Fibroblast of lung (primary cell): Measurements from ENCODE around the gene TNNI3K.

Experiments
- EZH2 ChIP-seq: IDR thresholded peaks from 2 replicates; pipeline ENCODE4 v1.5.1; 2012; ENCODE audit warnings: low read length, control low read depth, mild to moderate bottlenecking; ENCODE audit errors: missing control alignments
- TF ChIP-seq, protein P1 (sequence below), 2 donors: IDR thresholded peaks in 1 of 2; conservative IDR thresholded peaks in 1 of 2; 1 replicate in 1 of 2; 2 replicates in 1 of 2; pipeline ENCODE4 v1.5.1; 2011 to 2012; ENCODE audit warnings: low read length in 2 of 2, control low read depth in 1 of 2, inconsistent platforms in 1 of 2, low read depth in 1 of 2, mild to moderate bottlenecking in 1 of 2

DNA sequence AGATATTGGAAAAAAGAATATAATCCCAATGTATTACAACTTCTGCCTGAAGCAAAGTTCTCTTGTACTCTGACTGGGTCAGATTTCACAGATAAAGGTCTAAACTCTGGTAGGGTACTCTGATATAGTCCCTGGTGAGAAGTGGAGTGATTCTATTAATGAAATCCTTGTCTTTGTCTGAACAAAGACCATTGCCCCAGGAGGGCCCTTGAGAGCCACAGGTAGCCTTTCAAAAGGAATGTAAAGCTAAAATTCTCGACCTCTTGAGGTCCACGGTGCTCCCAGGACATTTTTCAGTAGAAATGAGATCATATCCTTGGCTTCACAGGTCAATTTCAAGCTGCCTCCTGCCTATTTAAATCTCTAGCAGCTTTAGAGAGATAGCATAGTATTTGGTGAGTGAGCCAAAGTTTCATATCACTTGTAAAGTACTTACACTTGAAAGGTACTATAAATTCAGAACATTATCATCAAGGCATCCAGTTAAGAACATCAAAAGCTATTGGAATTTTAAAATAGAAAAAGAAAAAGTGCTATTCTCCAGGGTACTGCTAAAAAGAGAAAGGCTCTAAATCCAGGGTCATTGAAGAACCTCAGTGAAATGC, 10.1 kb downstream of the TNNI3K start:
- TF ChIP-seq, protein P1, sequence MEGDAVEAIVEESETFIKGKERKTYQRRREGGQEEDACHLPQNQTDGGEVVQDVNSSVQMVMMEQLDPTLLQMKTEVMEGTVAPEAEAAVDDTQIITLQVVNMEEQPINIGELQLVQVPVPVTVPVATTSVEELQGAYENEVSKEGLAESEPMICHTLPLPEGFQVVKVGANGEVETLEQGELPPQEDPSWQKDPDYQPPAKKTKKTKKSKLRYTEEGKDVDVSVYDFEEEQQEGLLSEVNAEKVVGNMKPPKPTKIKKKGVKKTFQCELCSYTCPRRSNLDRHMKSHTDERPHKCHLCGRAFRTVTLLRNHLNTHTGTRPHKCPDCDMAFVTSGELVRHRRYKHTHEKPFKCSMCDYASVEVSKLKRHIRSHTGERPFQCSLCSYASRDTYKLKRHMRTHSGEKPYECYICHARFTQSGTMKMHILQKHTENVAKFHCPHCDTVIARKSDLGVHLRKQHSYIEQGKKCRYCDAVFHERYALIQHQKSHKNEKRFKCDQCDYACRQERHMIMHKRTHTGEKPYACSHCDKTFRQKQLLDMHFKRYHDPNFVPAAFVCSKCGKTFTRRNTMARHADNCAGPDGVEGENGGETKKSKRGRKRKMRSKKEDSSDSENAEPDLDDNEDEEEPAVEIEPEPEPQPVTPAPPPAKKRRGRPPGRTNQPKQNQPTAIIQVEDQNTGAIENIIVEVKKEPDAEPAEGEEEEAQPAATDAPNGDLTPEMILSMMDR (conservative IDR thresholded peaks at IDR 0.05 in 1 of 2, IDR thresholded peaks at IDR 0.05 in 1 of 2; ENCODE audit: low read depth in 1 of 2, low read length in 2 of 2) = no peak
- TF ChIP-seq EZH2 = no peak
